ENCODE results near the gene IMP4. TPM values are rescaled to one million over a fixed set of nuclear protein-coding genes. Genes with fewer than 3 reads are reported as not detected.

Gene IMP4
- total RNA-seq, 1 experiment from 2014 or later = 89.2 TPM

- DNase-seq (ENCODE audit: low spot score) (no peak), ATAC-seq (no peak)
- Mint-ChIP-seq H3K4me3 (no peak overlapping the region), H3K27me3 (ENCODE audit: low read depth) (no peaks in the 10 kb centered on the region), H3K4me1 (no peaks in the 10 kb centered on the region), H3K36me3 (no peaks in the 10 kb centered on the region), H3K9me3 (no peaks in the 10 kb centered on the region), H3K27ac (no peak overlapping the region)
- POLR2A ChIA-PET = no interaction called here
- CTCF ChIA-PET = interaction anchor here (1.6 kb wide), 1 partner anchor 25 kb away, joined by 4 read pairs; no protein-coding TSS in a partner anchor
- no peak for TF ChIP-seq MAX (CRISPR knock-in tag; IDR thresholded peaks at IDR 0.05)
- no peak for TF ChIP-seq GRHL2 (CRISPR knock-in tag; IDR thresholded peaks at IDR 0.05; ENCODE audit: insufficient replicate concordance, severe bottlenecking)
These were observed 28.8 kb upstream of the IMP4 start for GRCh38 chr2:130313812-130314334.

- ATAC-seq = no peak
- ChIA-PET POLR2A (no interaction called here), CTCF (interaction anchor here (1.6 kb wide), 1 partner anchor 26 kb away, joined by 4 read pairs; no protein-coding TSS in a partner anchor)
These were observed 28.3 kb upstream of the IMP4 start for GRCh38 chr2:130314377-130314776.

GRCh38 chr2:130316596-130316995, 26.1 kb upstream of the IMP4 start:
- POLR2A ChIA-PET = no interaction called here
- TF ChIP-seq ARID4B (CRISPR knock-in tag; IDR thresholded peaks at IDR 0.05; ENCODE audit: borderline replicate concordance) = no peak
- TF ChIP-seq ZNF138 (CRISPR knock-in tag; conservative IDR thresholded peaks at IDR 0.05) = no peak
- TF ChIP-seq NR2C2 (CRISPR knock-in tag; IDR thresholded peaks at IDR 0.05) = no peak
- TF ChIP-seq SP1 (CRISPR knock-in tag; conservative IDR thresholded peaks at IDR 0.05) = no peak
- Mint-ChIP-seq H3K4me1 (no peaks in the 10 kb centered on the region), H3K27me3 (ENCODE audit: low read depth) (no peaks in the 10 kb centered on the region), H3K36me3 (no peaks in the 10 kb centered on the region), H3K9me3 (no peaks in the 10 kb centered on the region), H3K27ac (no peak overlapping the region), H3K4me3 (no peak overlapping the region)
- DNase-seq (ENCODE audit: low spot score) (no peak), ATAC-seq (no peak)
- CTCF ChIA-PET = interaction anchor here (0.8 to 2.1 kb wide), 3 partner anchors 16 to 28 kb away, joined by 3 to 13 read pairs (median 3); no protein-coding TSS in a partner anchor

More at GRCh38 chr2:130314377-130314776, 28.3 kb upstream of the IMP4 start:
- no peak for DNase-seq (ENCODE audit: low spot score)
- H3K27me3 Mint-ChIP-seq (ENCODE audit: low read depth) = no peaks in the 10 kb centered on the region
- no peaks in the 10 kb centered on the region for H3K4me1 Mint-ChIP-seq
- H3K9me3 Mint-ChIP-seq = no peaks in the 10 kb centered on the region
- TF ChIP-seq SP1 (CRISPR knock-in tag; conservative IDR thresholded peaks at IDR 0.05) = no peak
- TF ChIP-seq ZNF138 (CRISPR knock-in tag; conservative IDR thresholded peaks at IDR 0.05) = no peak
- no peak for TF ChIP-seq E2F4 (CRISPR knock-in tag; IDR thresholded peaks at IDR 0.05; ENCODE audit: borderline replicate concordance, low read depth)
- no peak for TF ChIP-seq FOXP4 (CRISPR knock-in tag; IDR thresholded peaks at IDR 0.05)
- TF ChIP-seq JAZF1 (CRISPR knock-in tag; IDR thresholded peaks at IDR 0.05) = no peak
- no peak for TF ChIP-seq ATF1 (CRISPR knock-in tag; IDR thresholded peaks at IDR 0.05)
- no peak for TF ChIP-seq ELF4 (CRISPR knock-in tag; IDR thresholded peaks at IDR 0.05; ENCODE audit: low read depth)
- no peak for TF ChIP-seq HMGA2 (CRISPR knock-in tag; IDR thresholded peaks at IDR 0.05)
- no peak for TF ChIP-seq OVOL2 (CRISPR knock-in tag; IDR thresholded peaks at IDR 0.05; ENCODE audit: borderline replicate concordance)
- TF ChIP-seq FOXK1 (CRISPR knock-in tag; IDR thresholded peaks at IDR 0.05) = no peak
- TF ChIP-seq ESRRA (CRISPR knock-in tag; IDR thresholded peaks at IDR 0.05; ENCODE audit: borderline replicate concordance) = no peak
- TF ChIP-seq ZNF219 (CRISPR knock-in tag; IDR thresholded peaks at IDR 0.05; ENCODE audit: borderline replicate concordance) = no peak
- TF ChIP-seq ZNF423 (CRISPR knock-in tag; IDR thresholded peaks at IDR 0.05) = no peak
- no peak for TF ChIP-seq ZNF512 (CRISPR knock-in tag; IDR thresholded peaks at IDR 0.05; ENCODE audit: borderline replicate concordance)
- H3K27ac Mint-ChIP-seq = no peak overlapping the region
- H3K36me3 Mint-ChIP-seq = no peaks in the 10 kb centered on the region
- H3K4me3 Mint-ChIP-seq = no peak overlapping the region

All from WTC11 (cell line).